H9 (cell line): Measurements from ENCODE around the gene NEK11. TPM values are rescaled to one million over a fixed set of nuclear protein-coding genes. Genes with fewer than 3 reads are reported as not detected.
A peak's percentile ranks its signal among the peaks of the same experiment; 100 is the strongest.

Experiments
- DNase-seq: peaks from one replicate; pipeline ENCODE4 v3.0.0-alpha.2; 2017
- H2AFZ ChIP-seq: one replicate; pipeline ENCODE4 v1.6.1; 2013; ENCODE audit warnings: mild to moderate bottlenecking, low read length, control low read depth, moderate library complexity
- H2AK5ac ChIP-seq: 2 replicates; pipeline ENCODE4 v1.6.1; 2013; ENCODE audit warnings: low read length, control low read depth, mixed read lengths; ENCODE audit not compliant: insufficient read length
- H2BK120ac ChIP-seq: one replicate; pipeline ENCODE4 v1.6.1; 2013; ENCODE audit warnings: low read depth, mild to moderate bottlenecking, low read length, control low read depth, inconsistent platforms; ENCODE audit not compliant: poor library complexity, severe bottlenecking
- H2BK12ac ChIP-seq: 2 replicates; pipeline ENCODE4 v1.6.1; 2013; ENCODE audit warnings: low read length, control low read depth, mixed read lengths, low read depth; ENCODE audit not compliant: insufficient read length
- H2BK15ac ChIP-seq: 2 replicates; pipeline ENCODE4 v1.6.1; 2013; ENCODE audit warnings: low read depth, low read length, control low read depth
- H2BK20ac ChIP-seq: one replicate; pipeline ENCODE4 v1.6.1; 2013; ENCODE audit warnings: low read depth, mild to moderate bottlenecking, low read length, control low read depth, inconsistent platforms; ENCODE audit not compliant: poor library complexity, severe bottlenecking
- H2BK5ac ChIP-seq: 2 replicates; pipeline ENCODE4 v1.6.1; 2013; ENCODE audit warnings: low read length, control low read depth, mixed read lengths; ENCODE audit not compliant: insufficient read length
- H3K14ac ChIP-seq: 2 replicates; pipeline ENCODE4 v1.6.1; 2013; ENCODE audit warnings: low read length, control low read depth; ENCODE audit not compliant: insufficient read depth
- H3K18ac ChIP-seq: 2 replicates; pipeline ENCODE4 v1.6.1; 2013; ENCODE audit warnings: low read depth, mild to moderate bottlenecking, mixed read lengths, low read length, control low read depth; ENCODE audit not compliant: insufficient read length
- H3K23ac ChIP-seq: 2 replicates; pipeline ENCODE4 v1.6.1; 2013; ENCODE audit warnings: low read length, control low read depth, mixed read lengths, low read depth; ENCODE audit not compliant: insufficient read length
- H3K23me2 ChIP-seq: 2 replicates; pipeline ENCODE4 v1.6.1; 2013; ENCODE audit warnings: low read depth, mild to moderate bottlenecking, mixed read lengths, low read length, control low read depth; ENCODE audit not compliant: insufficient read length, poor library complexity, severe bottlenecking
- H3K27ac ChIP-seq: 2 replicates; pipeline ENCODE4 v1.5.1; 2013; ENCODE audit warnings: low read length, control low read depth, mixed read lengths, low read depth; ENCODE audit not compliant: insufficient read length
- H3K27me3 ChIP-seq: 2 replicates; pipeline ENCODE4 v1.6.1; 2013; ENCODE audit warnings: low read length, control low read depth, inconsistent platforms; ENCODE audit not compliant: insufficient read depth
- H3K4ac ChIP-seq: 2 replicates; pipeline ENCODE4 v1.6.1; 2013; ENCODE audit warnings: low read depth, mild to moderate bottlenecking, control low read depth, inconsistent platforms, low read length, moderate library complexity
- H3K4me1 ChIP-seq: 2 replicates; pipeline ENCODE4 v1.6.1; 2013; ENCODE audit warnings: low read length, control low read depth, inconsistent platforms; ENCODE audit not compliant: insufficient read depth
- H3K4me2 ChIP-seq: 2 replicates; pipeline ENCODE4 v1.6.1; 2013; ENCODE audit warnings: low read length, control low read depth, mixed read lengths; ENCODE audit not compliant: insufficient read length, insufficient read depth
- H3K56ac ChIP-seq: 2 replicates; pipeline ENCODE4 v1.6.1; 2013; ENCODE audit warnings: low read depth, mild to moderate bottlenecking, mixed read lengths, low read length, control low read depth; ENCODE audit not compliant: insufficient read length
- H3K79me1 ChIP-seq: 2 replicates; pipeline ENCODE4 v1.6.1; 2013; ENCODE audit warnings: low read depth, mild to moderate bottlenecking, moderate library complexity, low read length, control low read depth, inconsistent platforms; ENCODE audit not compliant: insufficient read depth, poor library complexity, severe bottlenecking
- H3K79me2 ChIP-seq: 2 replicates; pipeline ENCODE4 v1.6.1; 2013; ENCODE audit warnings: low read length, control low read depth, inconsistent platforms; ENCODE audit not compliant: insufficient read depth
- H3K9ac ChIP-seq: 2 replicates; pipeline ENCODE4 v1.6.1; 2013; ENCODE audit warnings: low read length, control low read depth, mixed read lengths; ENCODE audit not compliant: insufficient read length; ENCODE audit errors: extremely low read depth
- H3K9me3 ChIP-seq: one replicate; pipeline ENCODE4 v1.6.1; 2013; ENCODE audit warnings: low read depth, low read length, inconsistent platforms; ENCODE audit not compliant: control insufficient read depth
- H3T11ph ChIP-seq: one replicate; pipeline ENCODE4 v1.6.1; 2013; ENCODE audit warnings: mild to moderate bottlenecking, low read length, control low read depth, inconsistent platforms
- H4K20me1 ChIP-seq: one replicate; pipeline ENCODE4 v1.6.1; 2013; ENCODE audit not compliant: control insufficient read depth, insufficient read length, insufficient read depth
- H4K5ac ChIP-seq: 2 replicates; pipeline ENCODE4 v1.6.1; 2013; ENCODE audit warnings: low read depth, mild to moderate bottlenecking, mixed read lengths, low read length, control low read depth; ENCODE audit not compliant: insufficient read length
- H4K8ac ChIP-seq: replicated peaks from 2 replicates; pipeline ENCODE4 v1.6.1; 2013; ENCODE audit warnings: low read length, control low read depth, mixed read lengths, low read depth; ENCODE audit not compliant: insufficient read length
- H4K91ac ChIP-seq: 2 replicates; pipeline ENCODE4 v1.6.1; 2013; ENCODE audit warnings: low read depth, mild to moderate bottlenecking, moderate library complexity, mixed read lengths, low read length, control low read depth; ENCODE audit not compliant: insufficient read length
- H3K27ac Mint-ChIP-seq, 3 experiments: 2 replicates in 2 of 3; 3 replicates in 1 of 3; pipeline ENCODE4 v1.8.0; 2020 to 2021; ENCODE audit warnings: mixed read lengths in 3 of 3, mild to moderate bottlenecking in 1 of 3, moderate library complexity in 1 of 3
- H3K27me3 Mint-ChIP-seq: 2 replicates; pipeline ENCODE4 v1.8.0; 2021; ENCODE audit warnings: low read depth, mild to moderate bottlenecking, moderate library complexity, mixed read lengths
- H3K36me3 Mint-ChIP-seq, 3 experiments: 2 replicates in 2 of 3; 3 replicates in 1 of 3; pipeline ENCODE4 v1.8.0; 2020 to 2021; ENCODE audit warnings: low read depth in 3 of 3, mixed read lengths in 3 of 3; ENCODE audit not compliant: insufficient read depth in 1 of 3
- H3K4me1 Mint-ChIP-seq, 2 experiments: 2 replicates each; pipeline ENCODE4 v1.8.0; 2020; ENCODE audit warnings: mixed read lengths in 2 of 2
- H3K4me3 Mint-ChIP-seq, 2 experiments: 2 replicates in 1 of 2; 3 replicates in 1 of 2; pipeline ENCODE4 v1.8.0; 2020 to 2021; ENCODE audit warnings: mild to moderate bottlenecking in 2 of 2, mixed read lengths in 2 of 2, moderate library complexity in 1 of 2
- H3K9me3 Mint-ChIP-seq, 2 experiments: 2 replicates in 1 of 2; 3 replicates in 1 of 2; pipeline ENCODE4 v1.8.0; 2020; ENCODE audit warnings: mild to moderate bottlenecking in 2 of 2, mixed read lengths in 2 of 2, moderate library complexity in 1 of 2
- WGBS: extraction: QIAGEN DNeasy Blood & Tissue Kit; methylation state at CpG from one replicate; pipeline ENCODE4 v1.1.7; 2013; ENCODE audit warnings: missing lambda C conversion rate, low lambda C conversion rate, mixed read lengths; ENCODE audit not compliant: insufficient read length; ENCODE audit errors: extremely low coverage; 5-methylcytosine and 5-hydroxymethylcytosine counted together
- total RNA-seq: library from RNA; stranded (reverse); gene quantifications from 2 replicates; pipeline ENCODE4 v1.2.1, GENCODE V29; 2021
- TF ChIP-seq, protein P1 (sequence below): fragments of 200-600 bp; sonication (generic); conservative IDR thresholded peaks from 3 replicates; pipeline ENCODE4 v1.8.0; 2021; ENCODE audit warnings: antibody characterized with exemption, mild to moderate bottlenecking

Gene NEK11
- total RNA-seq, 1 experiment from 2014 or later, result 2.5 TPM

DNA sequence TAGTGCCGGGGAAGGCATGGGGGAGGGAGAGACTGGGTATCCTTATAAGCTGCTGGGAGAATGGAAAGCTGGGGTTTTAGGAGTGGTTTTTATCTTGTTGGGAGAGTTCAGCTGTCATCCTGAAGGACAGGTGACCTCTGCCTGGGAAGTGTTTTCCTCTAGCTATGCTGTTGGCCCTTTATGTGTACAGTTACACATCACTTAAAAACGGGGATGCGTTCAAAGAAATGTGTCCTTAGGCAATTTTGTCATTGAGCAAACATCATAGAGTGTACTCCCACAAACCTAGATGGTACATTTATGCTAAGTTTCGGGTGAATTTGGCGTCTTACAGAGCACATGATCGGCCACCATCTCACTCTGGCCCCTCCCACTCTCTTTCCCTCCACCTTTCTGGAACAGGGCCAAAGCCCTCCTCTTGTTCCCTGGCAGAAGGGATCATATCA lies 190.6 kb downstream of the NEK11 start:
- Histone ChIP-seq H2BK15ac (no peak overlapping the region), H3K23me2 (no peaks in the 10 kb centered on the region), H2BK20ac (no peak overlapping the region), H3K23ac (no peak overlapping the region), H3K4me1 (peaks cover 3% of the 10 kb centered on the region; the same call in 1 of the 2 replicates), H3K14ac (no peak overlapping the region), H3K79me2 (no peaks in the 10 kb centered on the region), H3K9ac (no peak overlapping the region), H4K20me1 (no peaks in the 10 kb centered on the region), H2AK5ac (no peak overlapping the region), H3K79me1 (no peaks in the 10 kb centered on the region), H3K18ac (no peak overlapping the region), H3K9me3 (no peaks in the 10 kb centered on the region), H3K27ac (no peak overlapping the region), H2BK120ac (no peak overlapping the region), H4K8ac (no peak overlapping the region), H3K4me2 (no peak overlapping the region), H2AFZ (no peak overlapping the region), H2BK5ac (no peak overlapping the region), H3T11ph (no peak overlapping the region), H2BK12ac (no peak overlapping the region), H3K56ac (no peak overlapping the region), H4K5ac (no peak overlapping the region), H3K27me3 (no peaks in the 10 kb centered on the region), H3K4ac (no peak overlapping the region), H4K91ac (no peak overlapping the region)
- H3K36me3 Mint-ChIP-seq, result no peaks in the 10 kb centered on the region
- DNase-seq, result no peak
- H3K27ac Mint-ChIP-seq, result peak overlapping the region in 1 of 3 experiments; percentile 5; a peak in 1 of 7 replicates
- WGBS, result no CpG with 5 or more reads among the region's 6 CpGs
- H3K4me1 Mint-ChIP-seq, result peaks cover 10 to 27% of the 10 kb centered on the region in 2 experiments
- no peaks in the 10 kb centered on the region for H3K27me3 Mint-ChIP-seq
- H3K9me3 Mint-ChIP-seq, result peaks cover 0 to 2% of the 10 kb centered on the region in 2 experiments; a peak in 2 of 5 replicates
- no peak overlapping the region for H3K4me3 Mint-ChIP-seq
- TF ChIP-seq, protein P1, sequence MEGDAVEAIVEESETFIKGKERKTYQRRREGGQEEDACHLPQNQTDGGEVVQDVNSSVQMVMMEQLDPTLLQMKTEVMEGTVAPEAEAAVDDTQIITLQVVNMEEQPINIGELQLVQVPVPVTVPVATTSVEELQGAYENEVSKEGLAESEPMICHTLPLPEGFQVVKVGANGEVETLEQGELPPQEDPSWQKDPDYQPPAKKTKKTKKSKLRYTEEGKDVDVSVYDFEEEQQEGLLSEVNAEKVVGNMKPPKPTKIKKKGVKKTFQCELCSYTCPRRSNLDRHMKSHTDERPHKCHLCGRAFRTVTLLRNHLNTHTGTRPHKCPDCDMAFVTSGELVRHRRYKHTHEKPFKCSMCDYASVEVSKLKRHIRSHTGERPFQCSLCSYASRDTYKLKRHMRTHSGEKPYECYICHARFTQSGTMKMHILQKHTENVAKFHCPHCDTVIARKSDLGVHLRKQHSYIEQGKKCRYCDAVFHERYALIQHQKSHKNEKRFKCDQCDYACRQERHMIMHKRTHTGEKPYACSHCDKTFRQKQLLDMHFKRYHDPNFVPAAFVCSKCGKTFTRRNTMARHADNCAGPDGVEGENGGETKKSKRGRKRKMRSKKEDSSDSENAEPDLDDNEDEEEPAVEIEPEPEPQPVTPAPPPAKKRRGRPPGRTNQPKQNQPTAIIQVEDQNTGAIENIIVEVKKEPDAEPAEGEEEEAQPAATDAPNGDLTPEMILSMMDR, result no peak
